HEK293 (cell line): ENCODE measurements around the gene TRPC6.

Experiments used
- CTCF ChIA-PET: fragments of 350-600 bp; formaldehyde crosslinking; extraction: SDS; loops from one replicate; lab custom pipeline; 2021; ENCODE audit warnings: antibody characterized with exemption; lab: Yijun Ruan, JAX
- POLR2A ChIA-PET: fragments of 300-600 bp; formaldehyde crosslinking; extraction: SDS; loops from one replicate; lab custom pipeline; 2020; ENCODE audit warnings: antibody characterized with exemption, inconsistent platforms; lab: Yijun Ruan, JAX
- H3K27ac ChIP-seq: fragments of 200-500 bp; sonication (Bioruptor generic); 2 replicates; pipeline ENCODE4 v1.5.1; 2014; ENCODE audit warnings: low read depth, low read length, control low read depth, inconsistent platforms; ENCODE audit errors: extremely low read depth
- H3K36me3 ChIP-seq, 2 experiments: fragments of 200-500 bp in 1 of 2; sonication (Bioruptor generic) in 1 of 2; 1 replicate in 1 of 2; 2 replicates in 1 of 2; pipeline ENCODE4 v1.5.1; 2014 to 2017; ENCODE audit warnings: inconsistent platforms in 2 of 2, low read length in 2 of 2; ENCODE audit not compliant: control insufficient read depth in 2 of 2, insufficient read depth in 1 of 2
- H3K4me1 ChIP-seq: fragments of 200-500 bp; sonication (Bioruptor generic); 2 replicates; pipeline ENCODE4 v1.5.1; 2014; ENCODE audit warnings: mild to moderate bottlenecking, low read length, inconsistent platforms; ENCODE audit not compliant: control insufficient read depth, insufficient read depth
- H3K4me3 ChIP-seq: 2 replicates; pipeline ENCODE4 v1.5.1; 2011; ENCODE audit warnings: low read depth, mild to moderate bottlenecking, control low read depth, low read length, moderate library complexity
- H3K9me3 ChIP-seq: fragments of 200-500 bp; sonication (Bioruptor generic); 2 replicates; pipeline ENCODE4 v1.5.1; 2014; ENCODE audit warnings: low read depth, low read length, inconsistent platforms; ENCODE audit not compliant: control insufficient read depth, insufficient read depth
- GLI2 ChIP-seq: fragments of 450-650 bp; formaldehyde crosslinking; IDR thresholded peaks from 2 replicates; pipeline ENCODE4; 2017; ENCODE audit warnings: missing biosample characterization, missing genetic modification characterization, low read depth, borderline replicate concordance
- HOXC10 ChIP-seq: sonication (generic); formaldehyde crosslinking; IDR thresholded peaks from 2 replicates; pipeline ENCODE4 v1.8.1; 2023; ENCODE audit warnings: mild to moderate bottlenecking, missing genetic modification reagents
- KLF10 ChIP-seq: fragments of 450-650 bp; IDR thresholded peaks from 2 replicates; pipeline ENCODE4 v1.5.1; 2018; ENCODE audit warnings: missing biosample characterization, mild to moderate bottlenecking, missing genetic modification characterization
- PRDM1 ChIP-seq: fragments of 450-650 bp; formaldehyde crosslinking; IDR thresholded peaks from 2 replicates; pipeline ENCODE4; 2016; ENCODE audit warnings: missing biosample characterization, missing genetic modification characterization
- PRDM2 ChIP-seq: fragments of 450-650 bp; formaldehyde crosslinking; IDR thresholded peaks from 2 replicates; pipeline ENCODE4 v1.5.1; 2016; ENCODE audit warnings: missing biosample characterization, missing genetic modification characterization, borderline replicate concordance
- WT1 ChIP-seq: fragments of 450-650 bp; formaldehyde crosslinking; IDR thresholded peaks from 2 replicates; pipeline ENCODE4 v1.5.1; 2016; ENCODE audit warnings: missing biosample characterization, missing genetic modification characterization
- ZBTB17 ChIP-seq: fragments of 450-650 bp; formaldehyde crosslinking; IDR thresholded peaks from 2 replicates; pipeline ENCODE4 v1.5.1; 2016; ENCODE audit warnings: missing biosample characterization, missing genetic modification characterization
- ZNF140 ChIP-seq: fragments of 450-650 bp; formaldehyde crosslinking; IDR thresholded peaks from 2 replicates; pipeline ENCODE4 v1.5.1; 2016; ENCODE audit warnings: missing biosample characterization, missing genetic modification characterization
- ZNF433 ChIP-seq: fragments of 450-650 bp; formaldehyde crosslinking; IDR thresholded peaks from 2 replicates; pipeline ENCODE4 v1.5.1; 2016; ENCODE audit warnings: missing biosample characterization, missing genetic modification characterization, low read depth
- ZNF449 ChIP-seq: fragments of 450-650 bp; formaldehyde crosslinking; IDR thresholded peaks from 2 replicates; pipeline ENCODE4 v1.5.1; 2017; ENCODE audit warnings: missing biosample characterization, mild to moderate bottlenecking, missing genetic modification characterization, moderate library complexity
- ZNF529 ChIP-seq: fragments of 450-650 bp; formaldehyde crosslinking; IDR thresholded peaks from 2 replicates; pipeline ENCODE4 v1.5.1; 2017; ENCODE audit warnings: missing genetic modification characterization, missing biosample characterization; ENCODE audit not compliant: insufficient replicate concordance
- ZNF561 ChIP-seq: fragments of 450-650 bp; IDR thresholded peaks from 2 replicates; pipeline ENCODE4 v1.5.1; 2018; ENCODE audit warnings: missing biosample characterization, missing genetic modification characterization, borderline replicate concordance
- ZNF777 ChIP-seq: fragments of 450-650 bp; formaldehyde crosslinking; IDR thresholded peaks from 2 replicates; pipeline ENCODE4 v1.5.1; 2017; ENCODE audit warnings: missing biosample characterization, missing genetic modification characterization, borderline replicate concordance
- ZSCAN18 ChIP-seq: fragments of 450-650 bp; formaldehyde crosslinking; IDR thresholded peaks from 2 replicates; pipeline ENCODE4 v1.5.1; 2016; ENCODE audit warnings: missing biosample characterization, missing genetic modification characterization

The TRPC6 gene

GRCh38 chr11:101434026-101434643 lies 149.7 kb downstream of the TRPC6 start:
- ChIA-PET CTCF (interaction anchor here (0.6 to 0.9 kb wide), 3 partner anchors 24 to 462 kb away, joined by 3 to 6 read pairs (median 3); no protein-coding TSS in a partner anchor), POLR2A (no interaction called here)
- Histone ChIP-seq H3K27ac (no peak overlapping the region), H3K9me3 (no peaks in the 10 kb centered on the region), H3K4me1 (no peaks in the 10 kb centered on the region), H3K4me3 (no peak overlapping the region), H3K36me3 (no peaks in the 10 kb centered on the region)
- TF ChIP-seq WT1 (tag by site-specific recombination): no peak
- no peak for TF ChIP-seq GLI2
- TF ChIP-seq PRDM2: no peak
- no peak for TF ChIP-seq ZNF529 (tag by site-specific recombination)
- TF ChIP-seq ZSCAN18 (tag by site-specific recombination): no peak
- TF ChIP-seq KLF10 (tag by site-specific recombination): no peak
- TF ChIP-seq ZNF140 (tag by site-specific recombination): no peak
- TF ChIP-seq PRDM1 (tag by site-specific recombination): no peak
- no peak for TF ChIP-seq ZNF561 (tag by site-specific recombination)
- TF ChIP-seq ZNF449: no peak
- no peak for TF ChIP-seq ZBTB17 (tag by site-specific recombination)
- no peak for TF ChIP-seq ZNF433 (tag by site-specific recombination)
- no peak for TF ChIP-seq HOXC10

- ChIA-PET CTCF (interaction anchor here (0.7 to 0.8 kb wide), 2 partner anchors 24 to 428 kb away, joined by 3 read pairs; no protein-coding TSS in a partner anchor), POLR2A (no interaction called here)
- Histone ChIP-seq H3K9me3 (no peaks in the 10 kb centered on the region), H3K4me3 (no peak overlapping the region), H3K4me1 (no peaks in the 10 kb centered on the region), H3K27ac (no peak overlapping the region), H3K36me3 (no peaks in the 10 kb centered on the region)
- TF ChIP-seq ZNF777 (tag by site-specific recombination): no peak
These were observed 150.7 kb downstream of the TRPC6 start for GRCh38 chr11:101433151-101433550.
